LNCaP clone FGC (cell line): Measurements from ENCODE around the gene PSMD11.

Experiments
- DNase-seq: peaks from one replicate; pipeline ENCODE4 v3.0.0-alpha.2; 2011; ENCODE audit warnings: low read depth
- H3K4me3 ChIP-seq: 2 replicates; pipeline ENCODE4 v1.5.1; 2011; ENCODE audit warnings: mild to moderate bottlenecking, low read depth, low read length, control low read depth
- CTCF ChIP-seq: IDR thresholded peaks from 2 replicates; pipeline ENCODE4 v1.5.1; 2012; ENCODE audit warnings: mild to moderate bottlenecking; ENCODE audit not compliant: control insufficient read depth, insufficient read depth; ENCODE audit errors: extremely low read depth

Gene PSMD11

GRCh38 chr17:32493976-32494513 is 49.7 kb downstream of the PSMD11 start:
- no peak for DNase-seq
- TF ChIP-seq CTCF: no peak
- H3K4me3 ChIP-seq: no peak overlapping the region

DNA sequence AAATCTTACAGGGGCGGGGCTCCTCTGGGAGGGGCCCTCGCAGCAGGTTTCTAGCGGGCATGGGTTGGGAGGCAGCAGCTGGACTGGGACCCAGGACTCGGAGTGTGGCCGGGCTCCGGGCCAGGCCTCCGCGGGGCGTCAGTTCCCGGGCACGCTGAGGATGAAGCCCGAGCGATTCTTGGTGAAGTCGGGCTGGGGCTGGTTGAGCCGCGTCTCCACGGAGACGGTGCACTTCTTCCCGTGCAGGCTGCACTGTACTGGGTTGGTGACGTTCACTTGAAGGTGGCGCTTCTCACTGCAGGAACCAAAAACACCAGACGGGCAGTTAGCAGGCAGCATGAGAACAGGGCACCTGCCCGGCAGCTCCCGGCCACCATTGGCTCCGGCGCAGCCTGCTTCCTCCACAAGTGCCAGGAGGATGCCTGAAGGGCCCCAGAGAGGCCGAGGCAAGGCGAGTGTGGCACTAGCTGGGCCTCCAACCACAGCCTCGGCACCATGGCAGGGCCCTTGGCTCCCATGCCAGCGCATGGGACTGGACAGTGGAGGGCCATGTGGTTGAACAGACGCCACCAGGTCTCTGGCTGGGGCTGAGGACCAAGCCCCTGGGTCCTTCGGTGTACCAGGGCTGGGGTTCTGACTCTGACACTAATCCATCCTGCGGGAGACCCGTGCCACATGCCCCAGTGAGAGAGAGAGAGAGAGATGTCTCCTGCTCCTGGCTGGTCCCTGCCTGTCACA is 50.5 kb downstream of the PSMD11 start:
- DNase-seq: peak; percentile 26
- no peak for TF ChIP-seq CTCF
- H3K4me3 ChIP-seq: no peak overlapping the region; the same call in 1 of the 2 replicates

DNA sequence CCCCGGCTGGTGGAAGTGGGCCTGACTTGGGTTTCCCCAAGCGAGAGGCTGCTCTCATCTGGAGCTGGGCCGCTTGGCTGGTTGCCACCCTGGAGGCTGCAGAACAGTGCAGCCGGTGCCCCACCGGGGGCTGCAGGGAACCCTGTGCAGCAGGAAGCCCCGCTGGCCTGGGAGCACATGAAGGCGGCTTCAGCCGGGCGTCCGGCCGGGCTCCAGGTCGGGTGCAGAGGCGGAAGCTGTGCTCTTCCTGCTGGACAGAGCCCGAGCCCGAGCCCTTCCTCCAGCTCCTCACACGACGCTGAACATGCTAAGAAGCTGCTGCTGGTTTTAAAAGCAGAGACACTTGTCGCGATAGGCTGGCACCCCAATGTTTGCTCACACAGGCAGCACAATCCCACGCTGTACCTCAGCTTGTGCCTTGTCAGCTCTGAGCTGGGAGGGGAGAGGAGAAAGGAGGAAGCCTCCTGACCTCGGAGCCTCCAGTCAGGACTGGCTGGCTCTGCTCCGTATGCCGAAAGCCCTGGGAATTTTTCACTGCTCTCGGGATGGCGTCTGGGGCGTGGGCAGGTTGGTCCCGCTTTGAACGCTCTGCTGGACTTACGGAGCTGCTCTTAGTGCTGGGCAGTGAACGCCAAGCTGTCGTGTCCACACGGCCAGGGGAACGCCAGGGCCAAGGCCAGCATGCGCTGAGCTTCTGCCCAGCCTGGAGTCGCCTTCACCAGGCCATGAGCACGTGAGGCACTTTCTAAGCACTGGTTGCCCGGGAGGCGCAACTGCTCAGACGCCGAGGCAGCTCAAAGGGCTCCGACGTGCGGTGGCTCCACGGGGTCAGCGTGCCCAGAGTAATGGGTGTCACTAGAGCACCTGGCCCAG is 51.3 kb downstream of the PSMD11 start:
- TF ChIP-seq CTCF: no peak
- no peak overlapping the region for H3K4me3 ChIP-seq
- no peak for DNase-seq

- no peak for TF ChIP-seq CTCF
- H3K4me3 ChIP-seq: no peak overlapping the region
- DNase-seq: no peak
Measured at GRCh38 chr17:32496395-32497073, 52.2 kb downstream of the PSMD11 start.

- DNase-seq: no peak
- no peak overlapping the region for H3K4me3 ChIP-seq
- TF ChIP-seq CTCF: no peak
Measured at GRCh38 chr17:32497431-32498205, 53.3 kb downstream of the PSMD11 start.

DNA sequence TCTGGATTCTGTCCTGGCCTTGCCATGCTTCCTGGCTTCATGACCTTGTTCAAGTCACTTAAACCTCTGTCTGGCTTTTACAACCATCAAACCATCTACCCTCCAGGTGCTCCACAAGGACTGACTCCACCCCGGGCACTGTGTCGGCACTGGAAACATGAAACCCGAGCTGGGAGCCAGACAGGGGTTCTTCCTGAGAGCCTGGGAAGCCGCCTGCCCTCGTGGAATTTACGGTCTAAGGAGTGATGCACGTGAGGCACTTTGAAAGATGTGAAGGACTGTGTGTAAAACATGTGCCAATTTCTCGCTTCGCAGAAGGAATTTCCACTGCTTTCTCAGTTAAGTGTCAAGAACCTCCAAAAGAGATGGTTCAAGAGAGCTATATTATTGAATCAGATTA is 54.1 kb downstream of the PSMD11 start:
- DNase-seq: no peak
- H3K4me3 ChIP-seq: no peak overlapping the region
- TF ChIP-seq CTCF: no peak
